D721Med (cell line): ENCODE results near the gene GUCY2D.
"Not testable (repeated sequence)": the region's sequence is repeated elsewhere in the genome, so short reads cannot be mapped to it uniquely, and the experiment has no call there.

ENCODE experiments used
- DNase-seq: peaks from one replicate; pipeline ENCODE4 v3.0.0; 2011; ENCODE audit warnings: low spot score; ENCODE audit not compliant: insufficient read length
- FAIRE-seq: peaks from 2 replicates; lab custom pipeline; 2011; peaks lifted over from hg19 to GRCh38; lab: Jason Lieb, UNC
- TF ChIP-seq, protein P1 (sequence below): IDR thresholded peaks from 2 replicates; pipeline ENCODE4 v1.5.1; 2012; ENCODE audit warnings: mild to moderate bottlenecking, control low read depth; ENCODE audit not compliant: insufficient read depth; ENCODE audit errors: missing control alignments

The GUCY2D gene

DNA sequence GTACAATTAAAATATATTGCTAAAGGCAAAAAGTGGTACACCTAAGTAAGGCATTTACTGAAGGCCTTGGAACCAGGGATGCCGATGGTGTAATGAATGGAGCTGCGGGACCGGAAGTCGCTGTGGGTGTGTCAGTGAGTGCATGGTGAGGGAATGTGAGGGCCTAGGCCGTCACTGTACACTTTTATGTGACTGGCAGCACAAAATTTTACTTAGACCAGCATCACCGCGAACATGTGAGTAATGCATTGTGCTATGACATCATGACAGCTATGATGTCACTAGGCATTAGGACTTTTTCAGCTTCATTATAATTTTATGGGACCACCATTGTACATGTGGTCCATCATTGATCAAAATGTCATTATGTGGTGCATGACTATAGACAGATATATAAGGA is 51.2 kb downstream of the GUCY2D start:
- DNase-seq, result no peak
- FAIRE-seq, result no peak
- TF ChIP-seq, protein P1, sequence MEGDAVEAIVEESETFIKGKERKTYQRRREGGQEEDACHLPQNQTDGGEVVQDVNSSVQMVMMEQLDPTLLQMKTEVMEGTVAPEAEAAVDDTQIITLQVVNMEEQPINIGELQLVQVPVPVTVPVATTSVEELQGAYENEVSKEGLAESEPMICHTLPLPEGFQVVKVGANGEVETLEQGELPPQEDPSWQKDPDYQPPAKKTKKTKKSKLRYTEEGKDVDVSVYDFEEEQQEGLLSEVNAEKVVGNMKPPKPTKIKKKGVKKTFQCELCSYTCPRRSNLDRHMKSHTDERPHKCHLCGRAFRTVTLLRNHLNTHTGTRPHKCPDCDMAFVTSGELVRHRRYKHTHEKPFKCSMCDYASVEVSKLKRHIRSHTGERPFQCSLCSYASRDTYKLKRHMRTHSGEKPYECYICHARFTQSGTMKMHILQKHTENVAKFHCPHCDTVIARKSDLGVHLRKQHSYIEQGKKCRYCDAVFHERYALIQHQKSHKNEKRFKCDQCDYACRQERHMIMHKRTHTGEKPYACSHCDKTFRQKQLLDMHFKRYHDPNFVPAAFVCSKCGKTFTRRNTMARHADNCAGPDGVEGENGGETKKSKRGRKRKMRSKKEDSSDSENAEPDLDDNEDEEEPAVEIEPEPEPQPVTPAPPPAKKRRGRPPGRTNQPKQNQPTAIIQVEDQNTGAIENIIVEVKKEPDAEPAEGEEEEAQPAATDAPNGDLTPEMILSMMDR, result no peak

DNA sequence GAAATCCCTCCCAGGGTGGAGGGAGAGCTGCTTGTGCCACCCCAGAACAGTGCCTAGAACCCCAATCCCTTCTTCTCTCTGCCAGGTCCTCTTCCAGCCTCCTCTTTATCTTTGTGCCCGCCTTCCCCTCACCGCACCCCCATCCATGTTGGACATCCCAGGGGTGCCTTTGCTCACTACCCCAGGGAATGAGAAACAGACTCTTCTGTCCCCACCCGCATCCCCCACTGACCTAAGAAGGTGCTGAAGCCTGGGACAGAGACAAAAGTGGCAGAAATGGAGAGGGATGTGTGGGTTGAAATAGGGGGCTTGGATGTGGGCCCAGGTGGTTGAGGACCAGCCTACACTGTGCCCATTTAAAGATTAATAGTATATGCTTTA is 53.4 kb downstream of the GUCY2D start:
- no peak for DNase-seq
- TF ChIP-seq, protein P1, result no peak
- no peak for FAIRE-seq

DNA sequence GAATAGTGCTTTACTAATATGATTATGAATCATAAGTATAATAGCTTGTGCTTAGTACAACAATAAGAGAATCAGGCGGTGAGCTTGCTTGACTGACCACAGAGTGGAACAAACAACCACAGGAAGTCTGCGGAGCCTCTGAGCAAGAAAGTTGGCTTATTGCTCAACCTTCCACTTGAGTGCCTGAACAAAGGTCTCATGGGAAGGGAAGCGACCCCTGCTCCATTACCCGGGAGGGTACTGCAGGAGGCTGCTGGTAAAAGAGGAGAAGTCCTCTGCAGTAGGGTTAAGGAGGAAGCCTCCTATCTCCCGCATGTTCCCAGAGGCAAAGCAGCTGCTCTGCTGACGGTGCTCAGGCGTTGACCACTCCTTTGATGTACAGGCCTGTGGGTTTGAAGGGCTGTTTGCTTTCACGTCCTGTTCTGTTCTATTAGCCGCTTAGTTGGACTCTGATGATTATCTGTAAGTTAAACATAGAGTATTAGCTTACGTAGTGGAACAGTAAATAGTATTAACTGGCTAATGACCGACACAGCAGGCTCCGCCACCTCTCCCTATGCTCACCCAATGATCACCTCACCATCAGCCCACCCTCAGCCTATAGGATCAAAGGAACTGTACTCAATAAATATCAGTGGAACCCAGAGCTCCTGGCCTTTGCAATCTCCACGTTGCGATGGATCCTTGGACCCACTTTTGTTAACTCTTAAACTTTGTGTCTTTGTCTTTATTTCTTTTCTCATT is 54.0 kb downstream of the GUCY2D start:
- DNase-seq (no peak), FAIRE-seq (peak; percentile 46)
- TF ChIP-seq, protein P1, result no peak

DNA sequence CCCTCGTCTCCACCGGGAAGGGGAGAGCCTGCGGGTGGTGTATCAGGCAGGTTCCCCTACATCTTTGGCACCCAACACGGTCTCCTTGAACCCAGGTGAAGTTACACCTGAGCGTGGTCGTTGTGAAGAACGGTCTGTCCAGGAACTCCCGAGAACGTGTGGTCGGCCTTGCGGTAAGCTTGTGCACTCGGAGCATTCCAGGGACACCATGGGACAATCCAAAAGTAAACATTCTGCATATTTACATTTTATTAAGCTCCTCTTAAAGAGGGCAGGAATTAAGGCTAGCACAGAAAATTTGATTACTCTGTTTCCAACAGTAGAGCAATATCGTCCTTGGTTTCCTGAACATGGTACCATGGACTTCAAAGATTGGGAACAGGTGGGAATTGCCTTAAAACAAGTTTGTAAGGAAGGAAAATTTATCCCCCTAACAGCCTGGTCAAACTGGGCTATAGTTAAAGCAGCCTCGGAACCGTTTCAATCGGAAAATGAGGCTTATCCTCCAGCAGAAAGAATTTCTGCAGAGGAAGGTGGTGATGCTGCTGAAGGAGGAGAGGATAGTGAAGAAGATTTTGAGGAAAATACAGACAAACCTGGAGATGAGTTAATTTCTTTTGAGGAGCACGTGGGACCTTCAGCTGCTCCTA is 54.7 kb downstream of the GUCY2D start:
- DNase-seq, result no peak
- no peak for FAIRE-seq
- TF ChIP-seq, protein P1, result no peak

DNA sequence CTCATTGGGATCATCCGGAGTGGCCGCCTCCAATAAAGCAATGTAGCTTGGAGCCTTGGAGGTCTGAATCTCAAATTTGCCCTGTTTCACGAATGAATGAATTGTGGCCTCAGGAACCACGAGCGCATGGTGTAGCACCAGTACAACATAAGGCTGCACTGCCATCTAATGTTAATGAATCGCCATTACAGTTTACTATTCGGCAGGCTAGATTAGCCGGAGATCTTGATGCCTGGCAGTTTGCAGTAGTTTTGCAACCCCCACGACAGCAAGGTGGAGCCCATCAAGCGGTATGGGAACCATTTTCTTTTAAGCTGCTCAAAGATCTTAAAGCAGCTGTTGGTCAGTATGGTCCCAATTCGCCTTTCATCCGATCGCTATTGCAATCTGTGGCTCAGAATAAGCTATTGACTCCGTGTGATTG is 55.3 kb downstream of the GUCY2D start:
- peak; percentile 66 for FAIRE-seq
- TF ChIP-seq, protein P1, result peak; percentile 62
- peak; percentile 62 for DNase-seq

DNA sequence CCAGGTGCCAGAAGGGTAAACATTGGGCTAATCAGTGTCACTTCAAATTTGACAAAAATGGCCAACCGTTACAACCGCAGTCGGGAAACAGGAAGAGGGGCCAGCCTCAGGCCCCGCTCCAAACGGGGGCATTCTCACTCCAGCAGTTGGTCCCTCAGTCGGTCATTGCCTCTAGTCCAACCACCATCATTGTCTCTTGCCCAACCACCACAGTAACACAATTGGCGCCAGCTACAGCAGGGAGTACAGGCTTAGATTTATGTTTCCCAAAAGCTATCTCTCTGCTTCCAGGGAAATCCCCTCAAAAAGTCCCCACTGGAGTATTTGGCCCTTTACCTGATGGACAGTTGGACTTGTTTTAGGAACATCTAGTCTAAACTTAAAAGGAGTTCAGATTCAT is 56.7 kb downstream of the GUCY2D start:
- TF ChIP-seq, protein P1, result no peak
- no peak for DNase-seq
- no peak for FAIRE-seq

DNA sequence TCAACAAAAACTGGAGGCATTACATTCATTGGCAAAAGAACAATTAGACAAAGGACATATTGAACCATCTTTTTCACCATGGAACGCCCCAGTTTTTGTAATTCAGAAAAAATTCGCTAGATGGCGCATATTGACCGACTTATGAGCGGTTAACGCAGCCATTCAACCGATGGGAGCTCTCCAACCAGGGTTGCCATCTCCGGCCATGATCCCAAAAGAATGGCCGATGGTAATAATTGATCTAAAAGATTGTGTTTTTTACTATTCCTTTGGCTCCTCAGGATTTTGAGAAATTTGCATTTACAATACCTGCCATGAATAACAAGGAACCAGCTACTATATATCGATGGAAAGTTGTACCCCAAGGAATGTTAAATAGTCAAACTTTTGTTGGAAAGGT is 57.9 kb downstream of the GUCY2D start:
- peak; percentile 46 for FAIRE-seq
- DNase-seq, result no peak
- TF ChIP-seq, protein P1, result peak; percentile 47

DNA sequence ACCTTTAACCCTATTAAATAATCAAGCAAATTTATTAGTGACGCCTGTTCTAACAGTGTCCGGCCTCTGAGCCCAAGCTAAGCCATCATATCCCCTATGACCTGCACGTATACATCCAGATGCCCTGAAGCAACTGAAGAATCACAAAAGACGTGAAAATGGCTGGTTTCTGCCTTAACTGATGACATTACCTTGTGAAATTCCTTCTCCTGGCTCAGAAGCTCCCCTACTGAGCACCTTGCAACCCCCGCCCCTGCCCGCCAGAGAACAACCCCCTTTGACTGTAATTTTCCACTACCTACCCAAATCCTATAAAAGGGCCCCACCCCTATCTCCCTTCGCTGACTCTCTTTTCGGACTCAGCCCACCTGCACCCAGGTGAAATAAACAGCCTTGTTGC is 59.4 kb downstream of the GUCY2D start:
- not testable (repeated sequence) for FAIRE-seq, DNase-seq
